HG02938 (cell line): ENCODE results near the gene HEPACAM2.
A peak's percentile ranks its signal among the peaks of the same experiment; 100 is the strongest.

Experiments used
- ATAC-seq: cut with Tn5 transposase; IDR thresholded peaks from one replicate; pipeline ENCODE4 v1.9.1; 2021; ENCODE audit warnings: mild to moderate bottlenecking, moderate library complexity; ENCODE audit not compliant: unreplicated experiment

The HEPACAM2 gene

GRCh38 chr7:93203496-93203895 lies 22.8 kb downstream of the HEPACAM2 start:
- ATAC-seq, result no peak

GRCh38 chr7:93202594-93203250 lies 23.5 kb downstream of the HEPACAM2 start:
- ATAC-seq, result no peak

GRCh38 chr7:93198472-93198871 lies 27.8 kb downstream of the HEPACAM2 start:
- ATAC-seq, result no peak

- ATAC-seq, result no peak
Measured at GRCh38 chr7:93196336-93196735, 29.9 kb downstream of the HEPACAM2 start.

- ATAC-seq, result no peak
Measured at GRCh38 chr7:93194386-93194785, 31.9 kb downstream of the HEPACAM2 start.

GRCh38 chr7:93188870-93189634 lies 37.2 kb downstream of the HEPACAM2 start:
- ATAC-seq, result no peak

- ATAC-seq, result no peak
Measured at GRCh38 chr7:93185303-93186027, 40.8 kb downstream of the HEPACAM2 start.

- no peak for ATAC-seq
Measured at GRCh38 chr7:93179173-93179572, 47.1 kb downstream of the HEPACAM2 start.

- ATAC-seq, result no peak
Measured at GRCh38 chr7:93178213-93178612, 48.1 kb downstream of the HEPACAM2 start.

GRCh38 chr7:93176992-93177580 lies 49.2 kb downstream of the HEPACAM2 start:
- no peak for ATAC-seq

- ATAC-seq, result no peak
Measured at GRCh38 chr7:93175219-93175618, 51.0 kb downstream of the HEPACAM2 start.

GRCh38 chr7:93172683-93173082 lies 53.6 kb downstream of the HEPACAM2 start:
- ATAC-seq, result no peak

- no peak for ATAC-seq
Measured at GRCh38 chr7:93171606-93172226, 54.6 kb downstream of the HEPACAM2 start.

GRCh38 chr7:93165447-93165846 lies 60.8 kb downstream of the HEPACAM2 start:
- ATAC-seq, result peak; percentile 100

GRCh38 chr7:93164766-93165165 lies 61.5 kb downstream of the HEPACAM2 start:
- no peak for ATAC-seq

GRCh38 chr7:93161181-93161762 lies 65.0 kb downstream of the HEPACAM2 start:
- ATAC-seq, result no peak

GRCh38 chr7:93160410-93160809 lies 65.9 kb downstream of the HEPACAM2 start:
- ATAC-seq, result no peak

GRCh38 chr7:93159490-93159889 lies 66.8 kb downstream of the HEPACAM2 start:
- ATAC-seq, result no peak

- ATAC-seq, result no peak
Measured at GRCh38 chr7:93156884-93157283, 69.4 kb downstream of the HEPACAM2 start.

- ATAC-seq, result no peak
Measured at GRCh38 chr7:93150200-93150835, 76.0 kb downstream of the HEPACAM2 start.
